HCT116 (cell line): ENCODE data around the gene TENM4.

Experiments used
- CEBPB ChIP-seq: IDR thresholded peaks from 2 replicates; pipeline ENCODE4 v1.6.1; 2012; ENCODE audit warnings: low read depth
- ELF1 ChIP-seq: IDR thresholded peaks from 2 replicates; pipeline ENCODE4 v1.6.1; 2012; ENCODE audit warnings: low read depth, borderline replicate concordance
- EZH2 ChIP-seq: fragments of 200-600 bp; sonication (generic); IDR thresholded peaks from 2 replicates; pipeline ENCODE4 v1.6.1; 2017; ENCODE audit warnings: antibody characterized with exemption, mixed run types
- EZH2phosphoT487 ChIP-seq: fragments of 200-600 bp; IDR thresholded peaks from 2 replicates; pipeline ENCODE4 v1.6.1; 2018; ENCODE audit warnings: antibody characterized with exemption, borderline replicate concordance
- POLR2A ChIP-seq: IDR thresholded peaks from 2 replicates; pipeline ENCODE4 v1.7.0; 2011; ENCODE audit warnings: borderline replicate concordance; ENCODE audit not compliant: insufficient read depth, insufficient read length; ENCODE audit errors: extremely low read depth
- POLR2AphosphoS5 ChIP-seq: IDR thresholded peaks from 2 replicates; pipeline ENCODE4 v1.6.1; 2011; ENCODE audit warnings: mild to moderate bottlenecking, low read depth, low read length, moderate library complexity
- REST ChIP-seq: IDR thresholded peaks from 2 replicates; pipeline ENCODE4 v1.6.1; 2012; ENCODE audit warnings: low read depth
- ZFX ChIP-seq: fragments of 450-650 bp; IDR thresholded peaks from 2 replicates; pipeline ENCODE4 v1.6.1; 2017
- TF ChIP-seq, protein P1 (sequence below), 3 experiments: fragments of 200-600 bp in 1 of 3; sonication (generic) in 1 of 3; IDR thresholded peaks in 2 of 3; conservative IDR thresholded peaks in 1 of 3; 2 replicates each; pipeline ENCODE4 v1.5.1; 2012 to 2017; ENCODE audit warnings: low read depth in 2 of 3, low read length in 2 of 3, antibody characterized with exemption in 1 of 3, borderline replicate concordance in 1 of 3, control low read depth in 1 of 3, mild to moderate bottlenecking in 1 of 3, mixed read lengths in 1 of 3, mixed run types in 1 of 3, moderate library complexity in 1 of 3; ENCODE audit not compliant: insufficient read depth in 1 of 3
- TF ChIP-seq, protein P2 (sequence below): IDR thresholded peaks from 2 replicates; pipeline ENCODE4 v1.6.1; 2012

- TF ChIP-seq POLR2AphosphoS5 (no peak), POLR2A (no peak), CEBPB (no peak), REST (no peak), EZH2 (no peak), ELF1 (no peak), ZFX (no peak), EZH2phosphoT487 (no peak)
- TF ChIP-seq, protein P1, sequence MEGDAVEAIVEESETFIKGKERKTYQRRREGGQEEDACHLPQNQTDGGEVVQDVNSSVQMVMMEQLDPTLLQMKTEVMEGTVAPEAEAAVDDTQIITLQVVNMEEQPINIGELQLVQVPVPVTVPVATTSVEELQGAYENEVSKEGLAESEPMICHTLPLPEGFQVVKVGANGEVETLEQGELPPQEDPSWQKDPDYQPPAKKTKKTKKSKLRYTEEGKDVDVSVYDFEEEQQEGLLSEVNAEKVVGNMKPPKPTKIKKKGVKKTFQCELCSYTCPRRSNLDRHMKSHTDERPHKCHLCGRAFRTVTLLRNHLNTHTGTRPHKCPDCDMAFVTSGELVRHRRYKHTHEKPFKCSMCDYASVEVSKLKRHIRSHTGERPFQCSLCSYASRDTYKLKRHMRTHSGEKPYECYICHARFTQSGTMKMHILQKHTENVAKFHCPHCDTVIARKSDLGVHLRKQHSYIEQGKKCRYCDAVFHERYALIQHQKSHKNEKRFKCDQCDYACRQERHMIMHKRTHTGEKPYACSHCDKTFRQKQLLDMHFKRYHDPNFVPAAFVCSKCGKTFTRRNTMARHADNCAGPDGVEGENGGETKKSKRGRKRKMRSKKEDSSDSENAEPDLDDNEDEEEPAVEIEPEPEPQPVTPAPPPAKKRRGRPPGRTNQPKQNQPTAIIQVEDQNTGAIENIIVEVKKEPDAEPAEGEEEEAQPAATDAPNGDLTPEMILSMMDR (IDR thresholded peaks at IDR 0.05 in 2 of 3, conservative IDR thresholded peaks at IDR 0.05 in 1 of 3; ENCODE audit: borderline replicate concordance in 1 of 3, insufficient read depth in 1 of 3, low read depth in 2 of 3, low read length in 2 of 3) = no peak
- TF ChIP-seq, protein P2, sequence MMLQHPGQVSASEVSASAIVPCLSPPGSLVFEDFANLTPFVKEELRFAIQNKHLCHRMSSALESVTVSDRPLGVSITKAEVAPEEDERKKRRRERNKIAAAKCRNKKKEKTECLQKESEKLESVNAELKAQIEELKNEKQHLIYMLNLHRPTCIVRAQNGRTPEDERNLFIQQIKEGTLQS = no peak
These were observed 600.6 kb downstream of the TENM4 start for GRCh38 chr11:78840200-78840599.
